Gastroesophageal sphincter (tissue), 3 donors: ENCODE results near the gene PLCB1.

Source experiments
- EP300 ChIP-seq: sonication (generic); formaldehyde crosslinking; IDR thresholded peaks from one replicate; pipeline ENCODE4 v1.6.1; 2017; ENCODE audit warnings: antibody characterized with exemption, mild to moderate bottlenecking
- POLR2A ChIP-seq, 2 donors: fragments of 450-650 bp; IDR thresholded peaks; one replicate each; pipeline ENCODE4 v1.6.1; 2017; ENCODE audit warnings: antibody characterized with exemption in 2 of 2, mild to moderate bottlenecking in 2 of 2, moderate library complexity in 1 of 2
- POLR2AphosphoS5 ChIP-seq: sonication (generic); formaldehyde crosslinking; IDR thresholded peaks from one replicate; pipeline ENCODE4 v1.6.1; 2017; ENCODE audit warnings: antibody characterized with exemption
- TF ChIP-seq, protein P1 (sequence below), 4 experiments: fragments of 200-600 bp in 2 of 4; fragments of 450-650 bp in 2 of 4; sonication (generic) in 1 of 4; IDR thresholded peaks; one replicate each; pipeline ENCODE4 v1.5.1; 2017 to 2019; ENCODE audit warnings: antibody characterized with exemption in 4 of 4, mild to moderate bottlenecking in 2 of 4, moderate library complexity in 2 of 4

DNA sequence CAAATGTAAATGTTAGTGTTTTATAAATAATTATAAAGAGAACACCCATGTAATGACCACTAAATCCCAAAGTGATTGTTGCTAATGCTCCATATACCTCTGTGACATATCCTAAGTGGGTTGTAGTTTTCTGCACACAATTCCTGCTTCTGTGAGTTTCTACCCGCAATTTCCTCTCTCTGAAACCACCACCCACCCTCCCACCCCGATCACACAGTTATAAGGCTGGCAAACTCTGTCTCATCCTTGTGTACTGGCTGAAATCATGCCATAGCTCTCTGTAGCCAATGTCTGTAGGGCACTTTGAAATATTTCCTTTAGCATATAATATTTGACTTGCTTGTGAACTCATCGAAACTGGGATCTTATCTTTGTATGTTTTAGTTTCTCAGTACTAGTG lies 236.6 kb downstream of the PLCB1 start:
- TF ChIP-seq, protein P1, sequence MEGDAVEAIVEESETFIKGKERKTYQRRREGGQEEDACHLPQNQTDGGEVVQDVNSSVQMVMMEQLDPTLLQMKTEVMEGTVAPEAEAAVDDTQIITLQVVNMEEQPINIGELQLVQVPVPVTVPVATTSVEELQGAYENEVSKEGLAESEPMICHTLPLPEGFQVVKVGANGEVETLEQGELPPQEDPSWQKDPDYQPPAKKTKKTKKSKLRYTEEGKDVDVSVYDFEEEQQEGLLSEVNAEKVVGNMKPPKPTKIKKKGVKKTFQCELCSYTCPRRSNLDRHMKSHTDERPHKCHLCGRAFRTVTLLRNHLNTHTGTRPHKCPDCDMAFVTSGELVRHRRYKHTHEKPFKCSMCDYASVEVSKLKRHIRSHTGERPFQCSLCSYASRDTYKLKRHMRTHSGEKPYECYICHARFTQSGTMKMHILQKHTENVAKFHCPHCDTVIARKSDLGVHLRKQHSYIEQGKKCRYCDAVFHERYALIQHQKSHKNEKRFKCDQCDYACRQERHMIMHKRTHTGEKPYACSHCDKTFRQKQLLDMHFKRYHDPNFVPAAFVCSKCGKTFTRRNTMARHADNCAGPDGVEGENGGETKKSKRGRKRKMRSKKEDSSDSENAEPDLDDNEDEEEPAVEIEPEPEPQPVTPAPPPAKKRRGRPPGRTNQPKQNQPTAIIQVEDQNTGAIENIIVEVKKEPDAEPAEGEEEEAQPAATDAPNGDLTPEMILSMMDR (IDR thresholded peaks at IDR 0.05): no peak
- no peak for TF ChIP-seq POLR2AphosphoS5
- no peak for TF ChIP-seq POLR2A (IDR thresholded peaks at IDR 0.05)
- TF ChIP-seq EP300: no peak
